ENCODE data around the gene ZNF765. TPM values are rescaled to one million over a fixed set of nuclear protein-coding genes. Genes with fewer than 3 reads are reported as not detected.
"Not testable (repeated sequence)": the region's sequence is repeated elsewhere in the genome, so short reads cannot be mapped to it uniquely, and the experiment has no call there.

ZNF765 gene
- polyA plus RNA-seq, 12 donors, result 8.3 to 17.2 (median 9.3) TPM; not detected in 1

DNA sequence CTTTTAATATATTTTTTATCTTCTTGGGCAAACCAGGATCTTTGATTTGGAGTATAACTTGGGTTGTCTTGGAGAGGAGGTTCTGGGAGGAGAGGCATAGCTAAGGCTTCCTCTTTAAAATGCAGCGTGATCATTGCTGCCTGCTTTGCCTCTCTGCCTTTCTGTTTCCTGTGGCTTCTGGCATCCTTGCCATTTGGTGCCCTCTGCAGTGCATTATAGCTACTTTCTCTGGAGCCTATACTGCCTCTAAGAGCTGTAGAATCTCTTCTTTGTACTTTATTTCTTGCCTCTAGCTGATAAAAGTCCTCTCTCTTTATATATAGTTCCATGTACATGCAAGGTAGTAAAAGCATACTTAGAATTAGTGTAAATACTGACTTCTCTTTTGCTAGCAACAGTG, 79.9 kb downstream of the ZNF765 start:
- DNase-seq, result not testable (repeated sequence)

DNA sequence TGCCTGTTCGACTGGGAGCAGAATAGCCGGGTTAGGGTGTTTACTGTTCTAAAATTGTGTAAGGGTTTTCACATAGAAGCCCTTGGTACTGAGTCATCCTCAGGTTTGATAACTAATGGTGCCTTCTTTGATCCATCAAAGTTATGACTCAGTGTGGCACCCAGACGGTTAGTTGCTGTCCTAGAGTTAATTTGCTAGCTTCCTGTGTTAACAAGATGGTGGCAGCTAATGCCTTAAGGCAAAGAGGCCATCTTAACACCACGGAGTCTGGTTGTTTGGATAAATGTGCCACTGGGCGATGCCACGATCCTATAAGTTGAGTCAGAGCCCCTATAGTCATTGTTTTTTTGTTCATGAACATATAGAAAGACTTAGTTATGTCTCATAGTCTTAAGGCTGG, 80.5 kb downstream of the ZNF765 start:
- not testable (repeated sequence) for DNase-seq

Other genes with a start within 250 kb of the ZNF765 start
- 10 to 100 TPM in 4 of 12 donors, 1 to 10 TPM in 7, not detected in 1; 5.3 to 16.9 (median 7.9) TPM for gene ZNF347, start 236.1 kb upstream of the ZNF765 start, polyA plus RNA-seq (ENCODE audit: insufficient read length in 12 of 12)
- 1 to 10 TPM in 10 of 12 donors, not detected in 2; 2.6 to 8.3 (median 4.7) TPM for gene ZNF665, start 201.8 kb upstream of the ZNF765 start, polyA plus RNA-seq (ENCODE audit: insufficient read length in 12 of 12)
- gene ZNF677, start 140.3 kb upstream of the ZNF765 start, polyA plus RNA-seq (ENCODE audit: insufficient read length in 12 of 12), result 10 to 100 TPM in 11 of 12 donors, not detected in 1; 24.1 to 42.6 (median 32.0) TPM
- not detected for gene VN1R2, start 136.9 kb upstream of the ZNF765 start, polyA plus RNA-seq (ENCODE audit: insufficient read length in 12 of 12)
- not detected for gene VN1R4, start 127.4 kb upstream of the ZNF765 start, polyA plus RNA-seq (ENCODE audit: insufficient read length in 12 of 12)
- 1 to 10 TPM in 11 of 12 donors, not detected in 1; 2.5 to 7.8 (median 6.6) TPM for gene ZNF845, start 61.4 kb upstream of the ZNF765 start, polyA plus RNA-seq (ENCODE audit: insufficient read length in 12 of 12)
- 10 to 100 TPM in 1 of 12 donors, 1 to 10 TPM in 10, not detected in 1; 4.0 to 12.1 (median 5.9) TPM for gene ZNF525, start 29.4 kb upstream of the ZNF765 start, polyA plus RNA-seq (ENCODE audit: insufficient read length in 12 of 12)
- 10 to 100 TPM in 5 of 12 donors, 1 to 10 TPM in 6, not detected in 1; 5.0 to 13.1 (median 9.7) TPM for gene ZNF761, start 36.8 kb downstream of the ZNF765 start, polyA plus RNA-seq (ENCODE audit: insufficient read length in 12 of 12)
- 1 to 10 TPM in 11 of 12 donors, not detected in 1; 2.7 to 5.5 (median 3.4) TPM for gene ZNF813, start 72.6 kb downstream of the ZNF765 start, polyA plus RNA-seq (ENCODE audit: insufficient read length in 12 of 12)
- gene ZNF331, start 143.0 kb downstream of the ZNF765 start, polyA plus RNA-seq (ENCODE audit: insufficient read length in 12 of 12), result 10 to 100 TPM in 10 of 12 donors, 1 to 10 TPM in 1, not detected in 1; 9.1 to 21.6 (median 14.2) TPM
- under 1 TPM in 2 of 12 donors, not detected in 10; 0.32 to 0.37 TPM for gene DPRX, start 236.8 kb downstream of the ZNF765 start, polyA plus RNA-seq (ENCODE audit: insufficient read length in 12 of 12)

All from muscle of arm (tissue), 12 donors.